IMR-90 (cell line): Measurements from ENCODE around the gene ENOX1.

Experiments
- CTCF ChIP-seq: conservative IDR thresholded peaks from 2 replicates; pipeline ENCODE4 v1.5.1; 2012; ENCODE audit warnings: mild to moderate bottlenecking, low read depth, low read length, improper control_type of control experiment
- MAZ ChIP-seq: IDR thresholded peaks from 2 replicates; pipeline ENCODE4 v1.6.1; 2012; ENCODE audit warnings: low read depth, mild to moderate bottlenecking, low read length, improper control_type of control experiment, moderate library complexity, borderline replicate concordance
- RAD21 ChIP-seq: IDR thresholded peaks from 2 replicates; pipeline ENCODE4 v1.6.1; 2012; ENCODE audit warnings: low read length, improper control_type of control experiment
- SMC3 ChIP-seq: fragments of 150-350 bp; IDR thresholded peaks from 2 replicates; pipeline ENCODE4 v1.6.1; 2016; ENCODE audit warnings: low read depth, mild to moderate bottlenecking, antibody characterized with exemption, low read length, moderate library complexity
- TF ChIP-seq, protein P1 (sequence below): fragments of 150-350 bp; IDR thresholded peaks from 2 replicates; pipeline ENCODE4 v1.6.1; 2016; ENCODE audit warnings: low read depth, mild to moderate bottlenecking, low read length, moderate library complexity, borderline replicate concordance

DNA sequence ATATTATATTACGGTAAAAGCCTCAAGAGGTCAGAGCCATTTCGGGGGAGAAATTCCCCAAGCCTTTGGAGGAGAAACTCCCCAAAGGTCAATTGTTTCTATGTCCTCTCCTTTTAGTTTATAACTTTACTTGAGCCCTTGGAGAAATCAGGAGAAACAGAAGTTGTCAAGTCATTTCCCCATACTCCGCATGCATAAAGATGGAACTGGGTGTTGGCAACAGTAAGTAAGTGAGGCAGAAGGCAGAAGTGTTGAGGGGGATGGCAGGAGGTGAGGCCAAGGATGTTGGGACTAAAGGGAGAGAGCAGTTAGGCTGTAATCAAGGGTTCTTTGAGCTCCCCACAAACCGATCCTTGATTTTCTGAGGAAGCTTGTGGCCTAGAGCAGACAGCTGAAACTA is 307.9 kb downstream of the ENOX1 start:
- TF ChIP-seq CTCF (no peak), SMC3 (no peak), MAZ (no peak), RAD21 (no peak)
- TF ChIP-seq, protein P1, sequence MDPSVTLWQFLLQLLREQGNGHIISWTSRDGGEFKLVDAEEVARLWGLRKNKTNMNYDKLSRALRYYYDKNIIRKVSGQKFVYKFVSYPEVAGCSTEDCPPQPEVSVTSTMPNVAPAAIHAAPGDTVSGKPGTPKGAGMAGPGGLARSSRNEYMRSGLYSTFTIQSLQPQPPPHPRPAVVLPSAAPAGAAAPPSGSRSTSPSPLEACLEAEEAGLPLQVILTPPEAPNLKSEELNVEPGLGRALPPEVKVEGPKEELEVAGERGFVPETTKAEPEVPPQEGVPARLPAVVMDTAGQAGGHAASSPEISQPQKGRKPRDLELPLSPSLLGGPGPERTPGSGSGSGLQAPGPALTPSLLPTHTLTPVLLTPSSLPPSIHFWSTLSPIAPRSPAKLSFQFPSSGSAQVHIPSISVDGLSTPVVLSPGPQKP: no peak
